GM19395 (cell line): Measurements from ENCODE around the gene OR1L1.

Source experiments
- ATAC-seq: cut with Tn5 transposase; IDR thresholded peaks from one replicate; pipeline ENCODE4 v1.9.1; 2021; ENCODE audit warnings: mild to moderate bottlenecking, moderate library complexity; ENCODE audit not compliant: unreplicated experiment

Gene OR1L1

GRCh38 chr9:122661416-122661815, at the start of gene OR1L1:
Gene OR1L1 (plus strand): TSS chr9:122661716. CDS start chr9:122661716, 0 bp downstream.
- no peak for ATAC-seq

DNA sequence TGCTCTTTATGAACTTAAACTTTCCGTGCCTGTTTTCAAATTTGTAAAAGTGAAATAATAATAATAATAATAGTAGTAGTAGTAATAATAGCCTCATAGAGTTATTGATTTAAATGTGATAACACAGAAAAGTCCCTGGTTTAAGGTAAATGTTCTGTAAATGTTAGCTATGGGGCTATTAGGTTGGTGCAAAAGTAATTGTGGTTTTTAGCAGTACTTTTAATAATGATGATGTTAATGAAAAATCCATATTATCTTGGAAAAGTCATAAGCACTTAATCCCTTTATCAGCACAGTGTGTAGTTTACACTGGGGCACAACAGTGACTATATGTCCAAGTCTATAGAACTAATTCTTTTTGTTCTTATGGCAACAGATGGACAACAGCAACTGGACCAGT, 47.2 kb upstream of the OR1L1 start, which contains the start of gene OR1Q1:
Gene OR1Q1 (plus strand): TSS at position 377 of the 400 bp plus-strand sequence. CDS start 0 bp downstream, at position 377.
- no peak for ATAC-seq

- ATAC-seq, result no peak
Observed at GRCh38 chr9:122619996-122620395, 41.5 kb upstream of the OR1L1 start.

DNA sequence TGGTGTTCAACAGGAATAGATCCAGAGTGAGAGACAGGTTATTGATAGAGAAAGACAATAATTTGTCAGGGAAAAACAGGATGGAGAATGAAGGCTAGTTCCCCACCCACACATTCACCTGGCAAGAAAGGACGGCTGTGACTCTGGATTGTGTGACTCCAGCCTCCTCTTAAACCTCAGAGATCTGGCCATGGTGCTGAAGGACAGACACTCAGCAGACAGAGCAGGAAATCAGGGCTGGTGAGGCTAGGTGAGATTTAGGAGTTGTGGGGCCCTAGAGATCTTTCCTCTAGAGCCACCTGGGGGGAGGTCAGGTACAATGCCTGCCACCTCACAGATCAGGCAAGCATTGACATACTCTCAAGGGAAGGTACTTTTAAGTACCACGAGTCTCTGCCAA, 19.3 kb upstream of the OR1L1 start:
- no peak for ATAC-seq

DNA sequence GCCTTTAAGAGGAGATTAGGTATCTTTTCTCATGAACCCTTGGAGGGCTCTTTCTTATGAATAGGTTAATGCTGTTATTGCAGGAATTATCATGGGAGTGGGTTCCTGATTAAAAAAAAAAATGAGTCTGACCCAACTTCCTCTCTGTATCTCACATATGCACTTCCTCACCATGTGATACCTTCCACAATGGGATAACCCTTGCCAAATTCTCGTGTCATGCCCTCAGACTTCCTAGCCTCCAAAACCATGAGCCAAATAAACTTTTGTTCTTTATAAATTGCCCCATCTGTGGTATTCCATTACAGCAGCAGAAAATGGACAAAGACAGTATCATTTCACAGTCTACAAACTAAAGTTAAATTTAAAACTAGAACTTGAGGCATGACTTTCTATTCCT, 5.1 kb upstream of the OR1L1 start:
- ATAC-seq, result no peak

GRCh38 chr9:122657527-122657926, 4.0 kb upstream of the OR1L1 start, which contains the start of gene OR1B1:
Gene OR1B1 (minus strand): TSS chr9:122657627.
- ATAC-seq, result no peak

- ATAC-seq, result no peak
Observed at GRCh38 chr9:122672481-122672880, 11.0 kb downstream of the OR1L1 start.

- ATAC-seq, result no peak
Observed at GRCh38 chr9:122684851-122685250, 23.3 kb downstream of the OR1L1 start.

DNA sequence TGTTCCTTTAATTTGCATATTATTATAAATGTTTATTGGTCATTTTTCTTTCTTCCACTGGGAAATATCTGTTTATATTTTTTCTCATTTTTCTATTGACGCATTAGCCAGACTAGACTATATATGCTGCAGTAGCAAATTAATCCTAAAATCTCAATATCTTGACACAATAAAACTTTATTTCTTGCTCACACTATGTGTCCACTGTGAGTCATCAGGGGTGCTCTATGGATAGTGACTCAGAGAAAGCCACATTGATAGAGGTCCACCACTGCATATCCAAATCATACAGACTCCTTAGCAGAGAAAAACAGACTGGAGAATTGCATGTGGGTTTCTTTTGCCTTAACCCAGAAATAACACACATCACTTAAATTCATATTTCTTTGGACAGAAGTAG, 34.2 kb downstream of the OR1L1 start:
- ATAC-seq, result no peak
